HuH-7 (cell line): ENCODE data around the gene CREBBP.
A peak's percentile ranks its signal among the peaks of the same experiment; 100 is the strongest.
"Not testable (repeated sequence)": the region's sequence is repeated elsewhere in the genome, so short reads cannot be mapped to it uniquely, and the experiment has no call there.

Experiments
- DNase-seq: peaks from one replicate; pipeline ENCODE4 v3.0.0; 2011; ENCODE audit warnings: low spot score

CREBBP gene

GRCh38 chr16:3735541-3735940, 145.0 kb downstream of the CREBBP start:
- DNase-seq = no peak

DNA sequence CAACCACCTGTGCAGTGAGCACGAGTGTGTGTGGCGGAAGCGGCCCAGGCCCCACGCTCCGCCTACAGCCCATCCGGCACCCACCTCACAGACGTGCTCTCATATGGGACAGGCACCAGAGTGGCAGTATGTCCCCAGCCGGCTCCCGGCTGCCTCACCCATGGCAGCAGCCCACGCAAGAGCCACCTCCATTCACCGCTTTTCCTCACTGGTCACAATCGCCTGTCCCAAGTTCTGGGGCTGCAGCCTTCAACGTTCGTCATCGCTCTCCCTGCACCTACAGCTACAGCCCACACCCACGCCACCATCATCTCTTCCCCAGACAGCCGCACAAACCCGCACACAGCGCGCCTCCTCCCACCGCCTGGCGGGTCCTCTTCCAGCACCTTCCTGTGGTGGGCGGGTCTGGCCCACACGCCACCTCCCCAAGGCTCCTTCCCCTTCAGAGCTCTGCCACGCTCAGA, 145.7 kb downstream of the CREBBP start:
- DNase-seq = no peak

DNA sequence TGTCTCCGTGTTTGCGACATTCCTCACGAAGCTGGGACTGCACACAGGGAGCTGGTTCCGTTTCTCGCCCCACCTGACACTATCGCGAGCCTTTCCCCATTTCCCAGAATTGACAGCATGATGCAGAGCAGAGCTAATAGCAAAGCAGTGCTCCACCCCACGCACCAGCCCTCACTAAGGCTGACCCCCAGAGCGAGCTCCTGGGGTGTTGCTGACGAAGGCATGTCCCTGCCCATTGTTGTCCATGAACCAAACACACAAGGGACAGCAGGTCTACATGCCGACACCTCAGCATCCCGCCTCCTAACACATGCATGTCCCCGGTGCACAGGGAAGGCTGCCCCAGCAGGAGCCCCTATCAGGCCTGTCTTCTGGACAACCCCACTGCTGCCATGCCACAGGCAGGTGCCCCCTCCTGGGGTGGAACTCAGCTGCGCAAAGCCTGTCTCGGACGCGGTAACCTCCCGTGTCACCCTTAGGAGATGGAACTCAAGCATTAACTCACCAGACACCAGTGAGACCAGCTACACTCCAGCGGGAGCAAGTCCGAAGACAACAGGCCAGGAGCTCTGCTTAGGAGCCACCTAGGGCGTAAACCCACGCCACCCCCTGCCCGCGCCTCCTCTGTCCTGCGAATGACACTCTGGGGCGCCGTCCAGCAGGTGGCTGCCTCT, 146.3 kb downstream of the CREBBP start:
- DNase-seq = no peak

- no peak for DNase-seq
Observed at GRCh38 chr16:3732171-3732570, 148.3 kb downstream of the CREBBP start.

DNA sequence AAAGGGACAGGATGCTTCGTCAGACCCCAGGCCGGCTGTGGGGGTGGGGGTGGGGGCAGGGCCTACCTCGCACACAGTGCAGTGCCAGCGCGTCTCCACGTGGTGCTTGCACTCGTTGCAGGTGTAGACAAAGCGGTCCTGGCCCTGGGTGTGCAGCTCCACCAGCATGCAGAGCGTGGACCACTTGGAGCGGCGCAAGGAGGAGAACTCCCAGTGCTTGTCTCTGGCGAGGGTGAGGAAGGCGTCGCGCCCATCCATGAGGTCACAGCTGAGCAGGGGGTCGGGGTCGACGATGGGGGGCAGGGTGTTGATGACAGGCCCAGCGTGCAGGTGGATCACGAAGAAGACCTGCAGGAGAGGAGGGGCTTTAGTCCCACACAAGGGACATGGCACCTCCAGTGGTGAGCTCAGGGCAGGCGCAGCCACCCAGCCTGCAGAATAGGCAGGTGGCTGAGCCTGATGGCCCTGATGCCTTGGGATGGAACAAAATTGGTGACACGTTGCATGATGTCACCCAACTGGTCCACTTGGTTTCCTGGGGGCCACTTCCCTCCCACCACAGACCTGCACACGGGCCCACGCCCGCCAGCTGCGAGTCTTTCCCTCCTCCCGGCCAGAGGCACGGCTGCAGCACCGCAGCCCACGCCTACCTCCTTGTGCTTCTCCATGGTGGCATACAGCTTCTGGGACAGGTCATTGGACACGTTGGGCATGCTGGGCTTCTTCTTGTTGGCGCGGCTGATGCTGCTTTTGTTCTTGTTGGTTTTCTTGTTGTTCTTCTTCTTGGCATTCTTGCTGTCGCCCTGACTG, 149.2 kb downstream of the CREBBP start:
- no peak for DNase-seq

- no peak for DNase-seq
Observed at GRCh38 chr16:3730161-3731125, 150.1 kb downstream of the CREBBP start.

DNA sequence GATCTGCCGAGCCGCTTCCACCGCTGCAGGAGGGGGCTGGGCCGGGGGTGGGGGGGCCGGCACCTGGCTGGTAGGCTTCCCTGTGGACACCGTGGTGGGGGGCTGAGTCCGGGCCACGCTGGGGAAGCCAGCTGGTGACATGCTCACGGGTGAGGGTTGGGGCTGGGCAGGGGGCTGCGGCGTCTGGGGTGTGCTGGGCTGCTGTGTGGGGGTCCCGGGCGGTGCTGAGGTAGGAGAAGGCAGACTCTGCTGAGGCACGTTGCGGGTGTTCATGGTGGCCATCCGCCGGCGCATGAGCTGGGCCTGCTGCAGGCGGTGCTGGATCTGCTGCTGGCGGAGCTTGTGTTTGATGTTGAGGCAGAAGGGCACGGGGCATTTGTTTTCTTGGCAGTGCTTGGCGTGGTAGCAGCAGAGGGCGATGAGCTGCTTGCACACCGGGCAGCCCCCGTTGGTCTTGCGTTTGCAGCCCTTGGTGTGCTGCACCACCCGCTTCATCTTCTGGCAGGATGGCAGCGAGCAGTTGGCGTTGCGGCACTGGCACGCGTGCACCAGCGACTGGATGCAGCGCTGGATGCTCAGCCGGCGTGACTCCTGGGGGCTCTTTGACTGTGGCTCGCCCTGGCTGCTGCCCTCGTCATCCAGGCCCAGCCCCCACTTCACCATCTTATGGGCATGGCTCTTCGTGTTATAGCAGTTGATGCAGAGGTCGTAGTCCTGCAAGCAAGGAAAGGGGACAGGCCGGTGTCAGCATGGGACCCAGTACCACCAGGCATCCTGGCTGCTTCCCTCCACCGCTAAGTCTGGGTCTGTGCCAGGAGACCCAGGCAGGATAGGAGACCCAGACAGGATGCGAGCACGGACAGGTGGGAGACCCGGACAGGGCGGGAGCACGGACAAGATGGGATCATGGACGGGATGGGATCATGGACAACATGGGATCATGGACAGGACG, 151.1 kb downstream of the CREBBP start:
- DNase-seq = no peak

DNA sequence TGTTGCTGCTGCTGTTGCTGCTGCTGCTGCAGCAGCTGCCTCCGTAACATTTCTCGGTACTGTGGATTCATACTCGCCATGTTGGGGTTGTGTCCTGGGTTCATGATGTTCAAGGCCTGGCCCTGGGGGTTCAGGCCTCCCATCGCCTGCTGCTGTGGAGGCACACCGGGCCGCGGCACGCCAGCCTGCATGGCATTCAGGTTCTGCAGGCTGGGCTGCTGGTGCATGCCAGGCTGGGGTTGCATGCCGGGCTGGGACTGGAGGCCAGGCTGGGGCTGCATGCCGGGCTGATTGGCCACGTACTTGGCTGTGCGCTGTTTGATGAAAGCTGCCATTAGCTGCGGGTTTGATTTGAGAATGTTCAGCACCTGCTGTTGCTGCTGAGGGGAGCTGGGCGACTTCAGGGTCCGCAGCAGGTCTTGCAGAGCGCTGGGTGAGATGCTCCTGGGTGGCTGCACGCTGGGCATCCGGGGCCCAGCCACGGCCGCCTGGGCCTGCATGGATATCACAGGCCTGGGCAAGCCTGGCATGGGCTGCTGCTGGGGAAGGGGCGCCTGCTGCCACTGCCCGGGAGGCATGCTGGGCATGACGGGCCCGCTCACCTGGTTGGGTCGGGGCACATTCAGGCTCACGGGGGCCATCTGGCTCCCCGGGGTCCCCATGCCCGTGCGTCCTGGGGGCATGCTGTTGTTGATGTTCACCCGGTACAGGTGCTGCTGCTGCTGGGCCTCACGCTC, 151.9 kb downstream of the CREBBP start:
- DNase-seq = no peak

DNA sequence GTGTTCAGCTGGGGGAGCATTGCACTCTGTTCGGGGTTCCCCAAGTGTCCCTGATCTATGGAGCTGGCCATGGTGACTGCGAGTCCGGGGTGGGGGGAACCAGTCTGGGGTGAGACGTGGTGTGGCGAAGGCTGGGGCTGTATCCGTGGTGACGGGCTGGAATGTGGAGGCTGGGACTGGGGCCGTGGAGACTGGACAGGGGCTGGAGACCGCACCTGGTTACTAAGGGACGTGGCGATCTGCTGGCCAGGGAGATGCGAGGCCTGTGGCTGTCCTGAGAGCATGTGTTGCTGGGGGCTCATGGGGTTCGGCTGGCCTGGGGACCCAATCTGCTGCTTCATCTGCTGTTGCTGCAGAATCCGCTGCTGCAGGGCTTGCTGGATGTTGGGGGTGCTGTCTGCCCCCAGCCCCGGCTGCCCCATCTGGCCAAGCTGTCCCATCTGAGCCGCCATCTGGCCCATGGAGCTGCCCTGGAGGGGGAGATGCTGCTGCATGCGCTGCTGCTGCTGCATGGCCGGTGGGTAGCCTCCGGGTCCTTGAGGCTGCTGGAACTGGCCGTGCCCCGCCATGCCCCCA, 152.6 kb downstream of the CREBBP start:
- DNase-seq = no peak

- no peak for DNase-seq
Observed at GRCh38 chr16:3726021-3726687, 154.4 kb downstream of the CREBBP start.

GRCh38 chr16:3725276-3725675, 155.2 kb downstream of the CREBBP start:
- no peak for DNase-seq

GRCh38 chr16:3722508-3722907, 158.0 kb downstream of the CREBBP start:
- DNase-seq = no peak

DNA sequence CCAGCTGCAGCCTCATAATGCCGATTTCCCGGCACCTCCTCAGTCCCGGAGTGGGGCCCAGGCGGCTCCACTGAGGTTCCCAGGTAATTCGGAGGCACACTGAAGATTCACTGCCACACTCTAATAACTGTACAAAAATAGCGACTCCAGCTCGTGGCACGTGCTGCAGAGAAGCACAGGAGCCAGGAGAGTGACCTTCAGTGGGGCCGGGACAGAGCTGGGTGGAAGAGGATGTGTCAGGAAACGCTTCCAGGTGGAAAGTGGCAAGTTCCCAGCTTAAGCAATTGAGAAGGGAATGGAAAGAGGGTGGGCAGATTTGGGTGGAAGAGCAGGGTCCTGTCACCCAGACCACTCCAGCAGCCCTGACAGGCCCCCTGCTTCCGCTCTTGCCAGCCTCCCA, 160.1 kb downstream of the CREBBP start:
- no peak for DNase-seq

GRCh38 chr16:3718628-3719027, 161.9 kb downstream of the CREBBP start:
- DNase-seq = no peak

DNA sequence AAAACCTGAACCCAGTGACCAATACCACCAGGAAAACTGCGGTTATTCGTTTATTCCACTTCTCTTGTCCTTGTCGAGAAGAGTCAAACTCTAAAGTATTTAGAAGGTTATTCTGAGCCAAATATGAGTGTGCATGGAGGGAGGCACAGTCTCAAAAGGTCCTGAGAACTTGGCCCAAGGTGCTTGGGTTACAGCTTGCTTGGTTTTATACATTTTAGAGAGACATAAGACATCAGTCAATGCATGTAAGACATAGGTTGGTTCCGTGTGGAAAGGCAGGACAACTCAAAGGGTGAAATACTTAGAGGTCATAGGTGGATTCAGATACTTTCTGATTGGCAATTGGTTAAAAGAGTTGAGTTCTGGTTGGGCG, 162.5 kb downstream of the CREBBP start:
- DNase-seq = no peak

DNA sequence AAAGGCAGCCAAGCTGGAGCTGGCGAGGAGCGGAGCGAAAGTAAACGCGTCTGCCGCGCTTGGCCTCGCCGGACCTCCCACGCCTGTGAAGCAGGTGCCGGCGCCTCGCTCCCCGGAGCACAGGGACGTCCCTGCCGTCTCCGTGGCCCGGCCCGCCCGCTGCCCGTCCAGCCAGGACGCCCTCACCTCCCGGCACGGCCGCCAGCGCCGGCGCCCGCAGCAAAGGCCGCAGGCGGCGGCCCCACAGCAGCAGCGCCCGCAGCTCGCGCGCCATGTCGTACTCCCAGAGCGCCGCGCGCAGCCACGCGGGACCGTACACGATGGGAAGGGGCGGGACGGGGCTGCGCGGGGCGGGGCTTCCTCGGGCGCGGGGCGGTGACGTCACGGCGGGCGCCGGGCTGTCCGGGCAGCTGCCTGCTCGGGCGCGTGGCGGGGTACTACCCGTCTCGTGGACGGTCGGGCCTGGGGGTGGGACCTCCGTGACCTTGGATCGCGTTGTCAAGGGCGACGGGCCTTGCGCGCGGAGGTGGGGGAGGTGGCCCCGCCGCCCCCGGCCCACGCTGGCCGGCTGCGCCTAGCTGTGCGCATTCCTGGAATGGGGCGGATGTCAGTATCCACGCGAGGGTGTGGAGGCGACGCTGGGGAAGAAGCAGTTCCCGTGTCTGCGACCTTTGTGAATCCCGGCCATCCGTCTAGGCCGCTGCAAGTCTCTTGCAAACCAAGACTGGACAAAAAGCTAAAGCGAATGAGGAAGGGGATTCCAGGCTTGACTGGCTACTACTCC, 163.1 kb downstream of the CREBBP start, which contains the start of gene TRAP1:
Gene TRAP1 (minus strand): TSS at position 290 of the 784 bp plus-strand sequence. CDS start 16 bp downstream, at position 274.
- DNase-seq = peak; percentile 87

- peak; percentile 36 for DNase-seq
Observed at GRCh38 chr16:3716831-3717234, 163.7 kb downstream of the CREBBP start.

DNA sequence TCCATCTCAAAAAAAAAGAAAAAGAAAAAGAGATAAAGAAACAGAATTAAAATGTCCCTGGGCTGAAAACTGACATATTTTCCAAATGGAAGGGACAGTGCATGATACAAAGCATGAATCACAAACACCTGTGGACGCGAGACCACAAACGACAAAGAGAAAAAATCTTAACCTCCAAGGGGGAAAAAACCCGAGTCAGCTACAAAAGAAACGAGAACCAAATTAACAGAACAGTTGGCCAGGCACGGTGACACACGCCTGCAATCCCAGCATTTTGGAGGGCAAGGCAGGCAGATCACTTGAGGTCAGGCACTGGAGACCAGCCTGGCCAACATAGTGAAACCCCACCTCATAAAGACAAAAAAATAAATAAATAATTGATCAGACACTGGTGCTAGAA, 165.1 kb downstream of the CREBBP start:
- DNase-seq = no peak

- DNase-seq = not testable (repeated sequence)
Observed at GRCh38 chr16:3714378-3714777, 166.1 kb downstream of the CREBBP start.
